Upper lobe of left lung (tissue), 6 donors: ENCODE data around the gene CDADC1. TPM values are rescaled to one million over a fixed set of nuclear protein-coding genes. Genes with fewer than 3 reads are reported as not detected.
A peak's percentile ranks its signal among the peaks of the same experiment; 100 is the strongest.

ENCODE experiments used
- ATAC-seq, 2 donors: fragments of 200-7000 bp; cut with Tn5 transposase; one replicate each; pipeline ENCODE4 v1.9.1; 2022; ENCODE audit warnings: mild to moderate bottlenecking in 2 of 2, moderate library complexity in 2 of 2; ENCODE audit not compliant: low FRiP score in 2 of 2
- DNase-seq, 2 donors: peaks; one replicate each; pipeline ENCODE4 v3.0.0-alpha.2; 2019 to 2020
- H3K27ac ChIP-seq, 4 donors: fragments of 200-600 bp; sonication (generic); one replicate each; pipeline ENCODE4 v1.5.1; 2016 to 2019
- H3K27me3 ChIP-seq, 4 donors: fragments of 200-600 bp; sonication (generic); one replicate each; pipeline ENCODE4 v1.5.1; 2017 to 2019
- H3K36me3 ChIP-seq, 4 donors: fragments of 200-600 bp; sonication (generic); one replicate each; pipeline ENCODE4 v1.5.1; 2016 to 2019
- H3K4me1 ChIP-seq, 4 donors: fragments of 200-600 bp; sonication (generic); one replicate each; pipeline ENCODE4 v1.5.1; 2018 to 2019
- H3K4me3 ChIP-seq, 4 donors: fragments of 200-600 bp; sonication (generic); one replicate each; pipeline ENCODE4 v1.5.1; 2017 to 2019; ENCODE audit warnings: mild to moderate bottlenecking in 2 of 4, moderate library complexity in 1 of 4
- H3K9me3 ChIP-seq, 4 donors: fragments of 200-600 bp; sonication (generic); one replicate each; pipeline ENCODE4 v1.5.1; 2018 to 2019
- EP300 ChIP-seq, 4 donors: sonication (generic); formaldehyde crosslinking; IDR thresholded peaks; one replicate each; pipeline ENCODE4 v1.5.1; 2017; ENCODE audit warnings: antibody characterized with exemption in 4 of 4, control low read depth in 2 of 4
- POLR2A ChIP-seq, 4 donors: fragments of 450-650 bp; IDR thresholded peaks; one replicate each; pipeline ENCODE4 v1.5.1; 2016 to 2017; ENCODE audit warnings: antibody characterized with exemption in 4 of 4, mild to moderate bottlenecking in 2 of 4
- POLR2AphosphoS5 ChIP-seq, 2 donors: sonication (generic); formaldehyde crosslinking; IDR thresholded peaks; one replicate each; pipeline ENCODE4 v1.5.1; 2017; ENCODE audit warnings: antibody characterized with exemption in 2 of 2
- WGBS, 2 donors: methylation state at CpG; one replicate each; pipeline ENCODE4 v1.1.5; 2017 to 2018; 5-methylcytosine and 5-hydroxymethylcytosine counted together
- total RNA-seq, 6 donors: library from RNA; depleted of rRNA in 4 of 6; stranded (reverse); fragments of >200 nt in 4 of 6; gene quantifications; one replicate each; pipeline versions ENCODE4 v1.1.0 to v1.2.1, GENCODE V29; 2016 to 2021
- TF ChIP-seq, protein P1 (sequence below), 6 experiments: fragments of 450-650 bp in 4 of 6; fragments of 200-600 bp in 2 of 6; sonication (generic) in 2 of 6; IDR thresholded peaks; one replicate each; pipeline ENCODE4 v1.5.1; 2016 to 2019; ENCODE audit warnings: antibody characterized with exemption in 6 of 6
- donor health status: DM: no; HTN: no; CAD: no; lungs with moderate emphysema.
- donor health status: DM: no; HTN: yes; CAD: no; lungs with severe emphysema.

Gene CDADC1
- total RNA-seq, 6 donors from 2014 or later = 4.2 to 16.4 (median 10.6) TPM

DNA sequence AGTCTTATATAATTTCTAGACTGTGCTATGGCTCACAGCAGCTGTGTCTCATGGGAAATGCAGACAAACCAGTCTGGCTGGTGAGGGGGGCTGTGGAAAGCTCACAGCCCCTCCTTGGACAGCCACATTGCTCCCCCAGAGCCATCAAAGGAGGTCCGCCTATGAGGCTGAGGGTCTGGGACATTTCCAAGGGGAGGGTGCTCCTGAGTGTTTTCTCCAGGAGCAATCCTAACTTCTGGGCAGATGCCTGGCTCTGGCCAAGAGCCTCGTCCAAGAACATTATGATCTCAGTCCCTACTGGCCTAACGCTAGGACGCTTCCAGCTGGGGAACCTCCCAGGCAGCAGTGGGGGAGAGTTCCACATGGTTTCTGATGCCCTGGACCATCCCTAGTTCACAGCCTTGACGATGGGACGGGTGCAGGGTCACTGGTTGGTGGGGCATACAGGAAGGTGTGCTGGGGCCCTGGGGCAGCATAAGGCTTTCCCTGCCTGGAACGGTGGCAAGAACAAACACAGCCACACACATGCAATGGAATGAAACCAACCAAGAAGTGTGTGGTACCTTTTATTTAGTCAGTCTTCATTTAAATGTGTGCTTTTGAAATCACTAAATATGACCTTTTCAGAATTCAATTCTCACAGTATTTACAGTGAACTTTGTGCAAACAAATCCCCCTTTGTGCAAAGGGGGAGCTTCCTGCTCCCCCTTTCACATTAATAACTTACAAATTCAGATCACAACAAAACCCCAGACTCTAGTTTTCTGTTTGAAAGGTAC is 60.6 kb downstream of the CDADC1 start:
- H3K36me3 ChIP-seq = peaks cover 0 to 5% (median 0%) of the 10 kb centered on the region in 4 donors
- H3K9me3 ChIP-seq = no peaks in the 10 kb centered on the region
- peaks cover 21 to 27% (median 25%) of the 10 kb centered on the region in 4 donors for H3K4me1 ChIP-seq
- H3K27ac ChIP-seq = peak overlapping the region; percentile 63 to 82 (median 74)
- 40 to 56% methylated on average over 4 to 7 of the region's 7 CpGs for whole genome bisulfite sequencing, 2 donors
- H3K4me3 ChIP-seq = no peak overlapping the region
- TF ChIP-seq EP300 (IDR thresholded peaks at IDR 0.05) (peak in 2 of 4 donors; percentile 62 to 72), POLR2AphosphoS5 (IDR thresholded peaks at IDR 0.05) (peak; percentile 76 to 87)
- TF ChIP-seq, protein P1, sequence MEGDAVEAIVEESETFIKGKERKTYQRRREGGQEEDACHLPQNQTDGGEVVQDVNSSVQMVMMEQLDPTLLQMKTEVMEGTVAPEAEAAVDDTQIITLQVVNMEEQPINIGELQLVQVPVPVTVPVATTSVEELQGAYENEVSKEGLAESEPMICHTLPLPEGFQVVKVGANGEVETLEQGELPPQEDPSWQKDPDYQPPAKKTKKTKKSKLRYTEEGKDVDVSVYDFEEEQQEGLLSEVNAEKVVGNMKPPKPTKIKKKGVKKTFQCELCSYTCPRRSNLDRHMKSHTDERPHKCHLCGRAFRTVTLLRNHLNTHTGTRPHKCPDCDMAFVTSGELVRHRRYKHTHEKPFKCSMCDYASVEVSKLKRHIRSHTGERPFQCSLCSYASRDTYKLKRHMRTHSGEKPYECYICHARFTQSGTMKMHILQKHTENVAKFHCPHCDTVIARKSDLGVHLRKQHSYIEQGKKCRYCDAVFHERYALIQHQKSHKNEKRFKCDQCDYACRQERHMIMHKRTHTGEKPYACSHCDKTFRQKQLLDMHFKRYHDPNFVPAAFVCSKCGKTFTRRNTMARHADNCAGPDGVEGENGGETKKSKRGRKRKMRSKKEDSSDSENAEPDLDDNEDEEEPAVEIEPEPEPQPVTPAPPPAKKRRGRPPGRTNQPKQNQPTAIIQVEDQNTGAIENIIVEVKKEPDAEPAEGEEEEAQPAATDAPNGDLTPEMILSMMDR (IDR thresholded peaks at IDR 0.05) = no peak
- ATAC-seq (peak; percentile 75 to 93), DNase-seq (peak in 1 of 2 donors; percentile 72)
- H3K27me3 ChIP-seq = no peaks in the 10 kb centered on the region

DNA sequence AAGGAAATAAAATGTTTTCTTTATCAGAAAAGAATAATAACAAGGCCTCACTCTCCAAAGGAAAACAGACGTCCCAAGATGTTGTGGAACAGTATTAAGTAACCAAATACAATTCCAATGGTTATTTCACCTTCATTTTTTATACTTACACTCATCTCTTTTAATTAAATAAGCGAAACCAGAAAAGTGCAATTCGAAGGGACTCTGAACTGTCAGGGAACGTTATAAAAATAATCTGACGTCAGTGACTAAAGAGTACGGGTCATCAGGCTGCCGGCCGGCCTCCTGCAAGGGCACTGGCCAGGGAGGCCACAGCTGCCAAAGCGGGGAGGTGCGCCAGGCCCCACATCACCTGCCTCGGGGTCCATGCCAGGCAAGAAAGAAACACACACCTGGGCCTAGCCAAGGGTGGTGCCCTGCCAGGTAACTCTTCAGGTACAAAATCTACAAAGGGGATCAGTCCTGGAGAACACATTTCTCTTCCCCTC is 61.2 kb downstream of the CDADC1 start:
- H3K36me3 ChIP-seq = peaks cover 0 to 5% (median 0%) of the 10 kb centered on the region in 4 donors
- H3K4me3 ChIP-seq = no peak overlapping the region
- peak overlapping the region; percentile 63 to 82 (median 74) for H3K27ac ChIP-seq
- 55 to 71% methylated on average over 11 of the region's 11 CpGs for WGBS, 2 donors
- TF ChIP-seq, protein P1 (IDR thresholded peaks at IDR 0.05) = no peak
- no peak for TF ChIP-seq POLR2AphosphoS5 (IDR thresholded peaks at IDR 0.05)
- no peak for TF ChIP-seq POLR2A (IDR thresholded peaks at IDR 0.05)
- no peak for TF ChIP-seq EP300 (IDR thresholded peaks at IDR 0.05)
- no peaks in the 10 kb centered on the region for H3K27me3 ChIP-seq
- peak in 1 of 2 donors; percentile 58 for ATAC-seq
- H3K4me1 ChIP-seq = peaks cover 25 to 29% (median 26%) of the 10 kb centered on the region in 4 donors
- H3K9me3 ChIP-seq = no peaks in the 10 kb centered on the region
- DNase-seq = peak in 1 of 2 donors; percentile 77

DNA sequence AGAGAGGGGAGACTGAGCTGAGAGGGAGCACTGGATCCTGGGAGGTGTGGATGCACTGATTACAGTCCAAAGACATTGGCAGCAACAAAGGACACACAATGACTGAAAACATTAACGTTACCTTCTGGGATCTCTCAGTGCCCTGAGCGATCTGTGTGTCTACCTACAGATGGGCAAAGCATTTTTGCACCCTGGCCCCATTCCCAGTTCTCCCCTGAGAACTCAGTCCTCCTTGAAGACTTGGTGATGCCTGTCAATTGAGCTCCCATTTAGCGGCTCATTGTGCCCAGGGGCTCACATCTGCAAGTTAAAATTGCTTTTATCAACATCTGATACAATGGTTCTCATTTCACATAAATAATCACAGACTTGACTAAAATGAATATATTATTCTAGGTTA is 62.5 kb downstream of the CDADC1 start:
- Histone ChIP-seq H3K27me3 (no peaks in the 10 kb centered on the region), H3K9me3 (no peaks in the 10 kb centered on the region), H3K27ac (peak overlapping the region; percentile 63 to 82 (median 74)), H3K4me3 (no peak overlapping the region), H3K4me1 (peaks cover 27 to 37% (median 32%) of the 10 kb centered on the region in 4 donors), H3K36me3 (peaks cover 0 to 5% (median 0%) of the 10 kb centered on the region in 4 donors)
- 94 to 96% methylated on average over 3 of the region's 3 CpGs for WGBS, 2 donors
- TF ChIP-seq POLR2AphosphoS5 (IDR thresholded peaks at IDR 0.05) = no peak
- TF ChIP-seq, protein P1 (IDR thresholded peaks at IDR 0.05) = no peak
- DNase-seq (no peak), ATAC-seq (no peak)

DNA sequence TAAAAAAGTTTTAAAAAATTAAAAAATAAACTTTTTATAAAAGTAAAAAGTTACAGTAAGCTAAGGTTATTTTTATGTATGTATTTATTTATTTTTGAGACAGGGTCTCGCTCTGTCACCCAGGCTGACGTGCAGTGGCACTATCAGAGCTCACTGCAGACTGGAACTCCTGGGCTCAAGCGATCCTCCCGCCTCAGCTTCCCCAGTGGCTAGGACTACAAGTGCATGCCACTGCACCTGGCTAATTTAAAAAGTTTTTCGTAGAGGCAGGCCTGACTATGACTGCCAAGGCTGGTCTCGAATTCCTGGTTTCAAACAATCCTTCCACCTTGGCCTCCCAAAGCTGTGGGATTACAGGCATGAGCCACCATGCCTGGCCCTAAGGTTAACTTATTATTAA is 64.1 kb downstream of the CDADC1 start:
- no peak for TF ChIP-seq POLR2AphosphoS5 (IDR thresholded peaks at IDR 0.05)
- TF ChIP-seq, protein P1 (IDR thresholded peaks at IDR 0.05) = no peak
- no peak for TF ChIP-seq EP300 (IDR thresholded peaks at IDR 0.05)
- TF ChIP-seq POLR2A (IDR thresholded peaks at IDR 0.05) = no peak
- no peak overlapping the region for H3K4me3 ChIP-seq
- WGBS, 2 donors = 95 to 98% methylated on average over 6 of the region's 6 CpGs
- no peak for DNase-seq
- H3K9me3 ChIP-seq = no peaks in the 10 kb centered on the region
- peaks cover 0 to 5% (median 0%) of the 10 kb centered on the region in 4 donors for H3K36me3 ChIP-seq
- no peak overlapping the region for H3K27ac ChIP-seq
- ATAC-seq = no peak
- H3K27me3 ChIP-seq = no peaks in the 10 kb centered on the region
- H3K4me1 ChIP-seq = peaks cover 27 to 36% (median 31%) of the 10 kb centered on the region in 4 donors
